ENCODE data around the gene RAB35. TPM values are rescaled to one million over a fixed set of nuclear protein-coding genes. Genes with fewer than 3 reads are reported as not detected.
A peak's percentile ranks its signal among the peaks of the same experiment; 100 is the strongest.

The RAB35 gene
- total and polyA plus RNA-seq, 2 donors from 2014 or later: 23.2 to 56.1 TPM

DNA sequence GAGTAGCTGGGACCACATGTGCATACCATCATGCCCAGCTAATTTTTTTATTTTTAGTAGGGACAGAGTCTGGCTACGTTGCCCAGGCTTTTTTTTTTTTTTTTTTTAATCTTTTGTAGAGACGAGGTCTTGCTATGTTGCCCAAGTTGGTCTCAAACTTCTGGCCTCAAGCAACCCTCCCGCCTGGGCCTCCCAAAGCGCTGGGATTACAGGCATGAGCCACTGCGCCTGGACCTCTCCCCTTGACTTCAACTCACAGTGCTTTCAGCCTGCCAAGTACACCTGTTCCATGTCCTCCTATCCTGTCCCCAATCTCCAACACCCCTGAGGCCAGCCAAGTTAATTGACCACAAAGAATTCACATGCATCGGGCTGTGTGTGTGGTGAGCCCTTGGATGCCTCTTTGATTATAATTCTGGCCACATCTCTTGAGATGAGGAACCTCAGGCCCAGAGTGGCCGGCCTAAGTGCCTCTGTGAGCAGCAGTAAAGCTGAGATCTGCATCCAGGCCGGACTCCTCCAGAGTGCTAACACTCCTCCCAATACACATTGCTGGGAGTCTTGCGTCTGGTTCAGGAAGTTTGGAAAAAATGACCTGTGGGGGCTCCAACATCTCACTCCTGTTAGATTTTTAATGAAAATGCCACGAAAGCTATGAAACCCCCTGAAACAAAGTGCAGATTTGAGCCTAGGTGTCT is 6.8 kb downstream of the RAB35 start:
- no peaks in the 10 kb centered on the region for H3K9me3 ChIP-seq (ENCODE audit: control insufficient read depth in 2 of 3, insufficient read depth in 1 of 3, low read length in 3 of 3)
- intact Hi-C loops (cut with DNase I): no loop called here
- no peak overlapping the region for H3K4me3 ChIP-seq (ENCODE audit: low read length in 3 of 3)
- no peak for FAIRE-seq
- H3K36me3 ChIP-seq (ENCODE audit: control insufficient read depth in 2 of 3, insufficient read depth in 3 of 3, low read length in 3 of 3): peaks cover 0 to 4% (median 0%) of the 10 kb centered on the region in 3 donors
- peaks cover 0 to 13% (median 4%) of the 10 kb centered on the region in 3 donors for H3K4me1 ChIP-seq (ENCODE audit: control insufficient read depth in 2 of 3, insufficient read depth in 2 of 3, low read depth in 1 of 3, low read length in 3 of 3)
- no peaks in the 10 kb centered on the region for H3K27me3 ChIP-seq (ENCODE audit: control insufficient read depth, insufficient read depth, low read length)
- no peak overlapping the region for H3K27ac ChIP-seq (ENCODE audit: low read depth in 2 of 2, low read length in 2 of 2)
- TF ChIP-seq, protein P1, sequence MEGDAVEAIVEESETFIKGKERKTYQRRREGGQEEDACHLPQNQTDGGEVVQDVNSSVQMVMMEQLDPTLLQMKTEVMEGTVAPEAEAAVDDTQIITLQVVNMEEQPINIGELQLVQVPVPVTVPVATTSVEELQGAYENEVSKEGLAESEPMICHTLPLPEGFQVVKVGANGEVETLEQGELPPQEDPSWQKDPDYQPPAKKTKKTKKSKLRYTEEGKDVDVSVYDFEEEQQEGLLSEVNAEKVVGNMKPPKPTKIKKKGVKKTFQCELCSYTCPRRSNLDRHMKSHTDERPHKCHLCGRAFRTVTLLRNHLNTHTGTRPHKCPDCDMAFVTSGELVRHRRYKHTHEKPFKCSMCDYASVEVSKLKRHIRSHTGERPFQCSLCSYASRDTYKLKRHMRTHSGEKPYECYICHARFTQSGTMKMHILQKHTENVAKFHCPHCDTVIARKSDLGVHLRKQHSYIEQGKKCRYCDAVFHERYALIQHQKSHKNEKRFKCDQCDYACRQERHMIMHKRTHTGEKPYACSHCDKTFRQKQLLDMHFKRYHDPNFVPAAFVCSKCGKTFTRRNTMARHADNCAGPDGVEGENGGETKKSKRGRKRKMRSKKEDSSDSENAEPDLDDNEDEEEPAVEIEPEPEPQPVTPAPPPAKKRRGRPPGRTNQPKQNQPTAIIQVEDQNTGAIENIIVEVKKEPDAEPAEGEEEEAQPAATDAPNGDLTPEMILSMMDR (IDR thresholded peaks at IDR 0.05; ENCODE audit: borderline replicate concordance, extremely low read depth, insufficient read depth): no peak
- DNase-seq: peak in 1 of 5 donors; percentile 27
- H3K9ac ChIP-seq (ENCODE audit: low read length in 3 of 3): no peak overlapping the region

DNA sequence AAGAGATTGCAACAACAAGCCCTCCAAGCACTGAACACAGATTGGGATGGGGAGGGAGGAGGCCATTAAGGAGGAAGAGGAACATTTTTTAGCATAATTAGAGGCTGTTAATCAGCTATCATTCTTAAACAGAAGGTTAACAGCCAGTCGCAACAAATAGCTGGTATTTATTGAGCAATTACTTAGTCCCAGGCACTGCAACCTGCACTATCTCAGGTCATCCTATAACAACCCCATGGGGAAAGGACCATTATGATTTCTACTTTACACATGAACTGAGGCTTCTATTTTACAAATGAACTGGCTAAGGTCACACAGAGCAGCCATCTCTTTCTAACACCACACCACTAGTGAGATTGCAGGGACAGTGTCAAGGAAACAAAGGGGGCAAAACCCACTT is 10.4 kb downstream of the RAB35 start:
- Histone ChIP-seq H3K9ac (ENCODE audit: low read length in 3 of 3) (no peak overlapping the region), H3K27ac (ENCODE audit: low read depth in 2 of 2, low read length in 2 of 2) (no peak overlapping the region), H3K4me3 (ENCODE audit: low read length in 3 of 3) (no peak overlapping the region), H3K4me1 (ENCODE audit: control insufficient read depth in 2 of 3, insufficient read depth in 2 of 3, low read depth in 1 of 3, low read length in 3 of 3) (peaks cover 0 to 23% (median 4%) of the 10 kb centered on the region in 3 donors), H3K36me3 (ENCODE audit: control insufficient read depth in 2 of 3, insufficient read depth in 3 of 3, low read length in 3 of 3) (peaks cover 0 to 8% (median 8%) of the 10 kb centered on the region in 3 donors), H3K27me3 (ENCODE audit: control insufficient read depth, insufficient read depth, low read length) (no peaks in the 10 kb centered on the region), H3K9me3 (ENCODE audit: control insufficient read depth in 2 of 3, insufficient read depth in 1 of 3, low read length in 3 of 3) (no peaks in the 10 kb centered on the region)
- intact Hi-C loops (cut with DNase I): no loop called here
- no peak for FAIRE-seq
- TF ChIP-seq, protein P1 (IDR thresholded peaks at IDR 0.05; ENCODE audit: borderline replicate concordance, extremely low read depth, insufficient read depth): no peak
- DNase-seq: no peak

DNA sequence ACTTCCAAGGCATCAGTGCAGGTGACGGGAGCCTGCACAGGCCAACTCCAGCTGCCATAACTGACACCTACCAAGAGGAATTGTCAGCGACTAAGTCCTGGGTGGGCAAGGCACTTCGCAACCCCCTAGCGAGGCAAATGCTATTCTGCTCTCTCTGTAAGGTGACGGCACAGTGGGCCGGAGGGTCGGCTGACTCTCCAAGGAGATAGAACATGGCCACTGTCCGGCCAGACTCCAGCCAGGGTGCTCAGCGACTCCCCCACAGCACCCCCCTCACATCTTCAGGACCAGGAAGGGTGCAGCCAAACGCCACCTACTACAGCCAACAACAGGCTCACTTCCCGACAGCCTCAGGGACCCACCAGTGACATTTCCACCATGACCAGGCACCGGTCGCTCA is 13.2 kb downstream of the RAB35 start:
- peaks cover 0 to 26% (median 10%) of the 10 kb centered on the region in 3 donors for H3K4me1 ChIP-seq (ENCODE audit: control insufficient read depth in 2 of 3, insufficient read depth in 2 of 3, low read depth in 1 of 3, low read length in 3 of 3)
- H3K9ac ChIP-seq (ENCODE audit: low read length in 3 of 3): no peak overlapping the region
- H3K27me3 ChIP-seq (ENCODE audit: control insufficient read depth, insufficient read depth, low read length): no peaks in the 10 kb centered on the region
- FAIRE-seq: no peak
- no peaks in the 10 kb centered on the region for H3K9me3 ChIP-seq (ENCODE audit: control insufficient read depth in 2 of 3, insufficient read depth in 1 of 3, low read length in 3 of 3)
- H3K27ac ChIP-seq (ENCODE audit: low read depth in 2 of 2, low read length in 2 of 2): no peak overlapping the region
- no peak overlapping the region for H3K4me3 ChIP-seq (ENCODE audit: low read length in 3 of 3)
- peaks cover 1 to 14% (median 12%) of the 10 kb centered on the region in 3 donors for H3K36me3 ChIP-seq (ENCODE audit: control insufficient read depth in 2 of 3, insufficient read depth in 3 of 3, low read length in 3 of 3)
- TF ChIP-seq, protein P1 (IDR thresholded peaks at IDR 0.05; ENCODE audit: borderline replicate concordance, extremely low read depth, insufficient read depth): no peak
- no peak for DNase-seq
- intact Hi-C loops (cut with DNase I): no loop called here
